Peyer's patch (tissue), 4 donors: ENCODE results near the gene VGLL4. TPM values are rescaled to one million over a fixed set of nuclear protein-coding genes. Genes with fewer than 3 reads are reported as not detected.

Experiments
- DNase-seq, 3 donors: peaks; one replicate each; pipeline ENCODE4 v3.0.0-alpha.2; 2017 to 2019
- H3K27ac ChIP-seq, 4 donors: fragments of 200-600 bp; sonication (generic); one replicate each; pipeline ENCODE4 v1.5.1; 2016 to 2019
- H3K27me3 ChIP-seq, 2 donors: fragments of 200-600 bp; sonication (generic); one replicate each; pipeline ENCODE4 v1.5.1; 2019
- H3K36me3 ChIP-seq, 3 donors: fragments of 200-600 bp; sonication (generic); one replicate each; pipeline ENCODE4 v1.5.1; 2016 to 2019
- H3K4me1 ChIP-seq, 4 donors: fragments of 200-600 bp; sonication (generic); one replicate each; pipeline ENCODE4 v1.5.1; 2016 to 2019
- H3K4me3 ChIP-seq, 4 donors: fragments of 200-600 bp; sonication (generic); 1 replicate in 3 of 4; 2 replicates in 1 of 4; pipeline ENCODE4 v1.5.1; 2016 to 2019; ENCODE audit warnings: mild to moderate bottlenecking in 1 of 4
- H3K9me3 ChIP-seq, 4 donors: fragments of 200-600 bp; sonication (generic); one replicate each; pipeline ENCODE4 v1.5.1; 2016 to 2019; ENCODE audit warnings: mild to moderate bottlenecking in 1 of 4
- POLR2A ChIP-seq, 2 donors: fragments of 450-650 bp; IDR thresholded peaks; one replicate each; pipeline ENCODE4 v1.5.1; 2017; ENCODE audit warnings: antibody characterized with exemption in 2 of 2, mild to moderate bottlenecking in 2 of 2, moderate library complexity in 2 of 2
- total RNA-seq, 4 donors: library from RNA; depleted of rRNA; stranded (reverse); fragments of >200 nt; gene quantifications; one replicate each; pipeline ENCODE4 v1.1.0, GENCODE V29; 2016
- TF ChIP-seq, protein P1 (sequence below), 6 experiments: fragments of 450-650 bp in 4 of 6; fragments of 200-600 bp in 2 of 6; sonication (generic) in 1 of 6; IDR thresholded peaks; one replicate each; pipeline ENCODE4 v1.5.1; 2017 to 2019; ENCODE audit warnings: antibody characterized with exemption in 6 of 6, mild to moderate bottlenecking in 3 of 6, moderate library complexity in 1 of 6

The VGLL4 gene
- total RNA-seq, 4 donors from 2014 or later: 41.7 to 66.7 (median 59.4) TPM

DNA sequence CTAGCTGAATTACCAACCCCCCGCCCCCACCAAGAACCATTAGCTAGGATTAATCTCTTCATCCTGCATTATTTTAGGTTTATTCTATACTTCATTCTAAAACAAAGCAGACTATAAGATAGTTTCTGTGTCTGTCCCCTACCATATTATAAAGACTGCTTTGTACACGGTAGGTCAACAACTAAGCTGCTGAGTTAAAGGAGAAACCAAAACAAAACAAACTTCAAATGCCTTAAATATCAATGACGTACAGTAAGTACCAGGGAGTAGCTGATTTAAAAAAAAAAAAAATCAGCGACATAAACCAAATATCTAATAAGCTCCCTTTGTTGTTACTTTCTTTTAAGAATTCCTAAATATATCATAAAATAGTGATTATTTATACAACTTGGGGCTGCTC lies 7.8 kb upstream of the VGLL4 start:
- TF ChIP-seq, protein P1, sequence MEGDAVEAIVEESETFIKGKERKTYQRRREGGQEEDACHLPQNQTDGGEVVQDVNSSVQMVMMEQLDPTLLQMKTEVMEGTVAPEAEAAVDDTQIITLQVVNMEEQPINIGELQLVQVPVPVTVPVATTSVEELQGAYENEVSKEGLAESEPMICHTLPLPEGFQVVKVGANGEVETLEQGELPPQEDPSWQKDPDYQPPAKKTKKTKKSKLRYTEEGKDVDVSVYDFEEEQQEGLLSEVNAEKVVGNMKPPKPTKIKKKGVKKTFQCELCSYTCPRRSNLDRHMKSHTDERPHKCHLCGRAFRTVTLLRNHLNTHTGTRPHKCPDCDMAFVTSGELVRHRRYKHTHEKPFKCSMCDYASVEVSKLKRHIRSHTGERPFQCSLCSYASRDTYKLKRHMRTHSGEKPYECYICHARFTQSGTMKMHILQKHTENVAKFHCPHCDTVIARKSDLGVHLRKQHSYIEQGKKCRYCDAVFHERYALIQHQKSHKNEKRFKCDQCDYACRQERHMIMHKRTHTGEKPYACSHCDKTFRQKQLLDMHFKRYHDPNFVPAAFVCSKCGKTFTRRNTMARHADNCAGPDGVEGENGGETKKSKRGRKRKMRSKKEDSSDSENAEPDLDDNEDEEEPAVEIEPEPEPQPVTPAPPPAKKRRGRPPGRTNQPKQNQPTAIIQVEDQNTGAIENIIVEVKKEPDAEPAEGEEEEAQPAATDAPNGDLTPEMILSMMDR (IDR thresholded peaks at IDR 0.05): no peak
- no peak for TF ChIP-seq POLR2A (IDR thresholded peaks at IDR 0.05)
- no peak overlapping the region for H3K4me3 ChIP-seq
- no peaks in the 10 kb centered on the region for H3K27me3 ChIP-seq
- H3K9me3 ChIP-seq: no peaks in the 10 kb centered on the region
- DNase-seq: no peak
- no peak overlapping the region for H3K27ac ChIP-seq
- no peaks in the 10 kb centered on the region for H3K4me1 ChIP-seq
- H3K36me3 ChIP-seq: no peaks in the 10 kb centered on the region

DNA sequence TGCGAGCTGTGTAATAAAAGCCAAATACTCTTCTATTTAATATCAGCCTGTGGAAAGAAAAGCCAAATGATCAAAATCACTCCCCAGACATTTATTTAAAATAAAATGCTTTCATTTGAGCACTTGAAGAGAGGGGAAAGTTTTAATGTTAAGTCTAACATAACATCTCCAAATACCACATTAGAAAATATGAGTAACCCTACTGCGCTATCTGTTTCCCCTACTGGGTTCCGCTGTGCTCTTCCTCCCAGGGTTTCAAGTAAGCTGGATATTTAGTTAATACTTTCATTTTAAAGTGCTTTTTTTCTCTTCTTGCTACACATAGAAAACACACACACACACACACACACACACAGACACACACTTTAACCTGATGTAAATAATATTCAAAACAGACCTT lies 6.7 kb upstream of the VGLL4 start:
- no peaks in the 10 kb centered on the region for H3K4me1 ChIP-seq
- H3K36me3 ChIP-seq: no peaks in the 10 kb centered on the region
- H3K27me3 ChIP-seq: no peaks in the 10 kb centered on the region
- no peak for DNase-seq
- H3K4me3 ChIP-seq: no peak overlapping the region
- TF ChIP-seq, protein P1 (IDR thresholded peaks at IDR 0.05): no peak
- TF ChIP-seq POLR2A (IDR thresholded peaks at IDR 0.05): no peak
- no peak overlapping the region for H3K27ac ChIP-seq
- no peaks in the 10 kb centered on the region for H3K9me3 ChIP-seq

DNA sequence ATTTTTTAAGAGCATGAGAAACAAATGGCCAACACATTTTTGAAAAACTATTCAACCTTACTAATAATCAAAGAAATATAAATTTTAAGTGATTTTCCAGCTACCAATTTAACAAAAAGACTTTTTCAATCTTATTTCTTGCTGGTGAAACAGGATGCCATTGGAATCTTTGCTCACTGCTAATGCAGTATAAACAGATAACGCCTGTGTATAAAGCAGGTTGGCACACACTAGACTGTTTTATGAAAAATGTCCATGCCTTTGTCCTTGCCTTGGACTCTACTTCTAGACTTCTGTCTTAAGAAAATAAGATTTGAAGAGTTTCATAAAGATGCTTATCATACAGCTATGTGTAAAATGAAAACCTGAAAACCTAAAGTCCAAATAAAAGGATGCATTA lies 5.0 kb upstream of the VGLL4 start:
- H3K27ac ChIP-seq: no peak overlapping the region
- no peak overlapping the region for H3K4me3 ChIP-seq
- no peak for DNase-seq
- no peaks in the 10 kb centered on the region for H3K36me3 ChIP-seq
- H3K9me3 ChIP-seq: no peaks in the 10 kb centered on the region
- TF ChIP-seq, protein P1 (IDR thresholded peaks at IDR 0.05): no peak
- TF ChIP-seq POLR2A (IDR thresholded peaks at IDR 0.05): no peak
- no peaks in the 10 kb centered on the region for H3K4me1 ChIP-seq
- no peaks in the 10 kb centered on the region for H3K27me3 ChIP-seq

DNA sequence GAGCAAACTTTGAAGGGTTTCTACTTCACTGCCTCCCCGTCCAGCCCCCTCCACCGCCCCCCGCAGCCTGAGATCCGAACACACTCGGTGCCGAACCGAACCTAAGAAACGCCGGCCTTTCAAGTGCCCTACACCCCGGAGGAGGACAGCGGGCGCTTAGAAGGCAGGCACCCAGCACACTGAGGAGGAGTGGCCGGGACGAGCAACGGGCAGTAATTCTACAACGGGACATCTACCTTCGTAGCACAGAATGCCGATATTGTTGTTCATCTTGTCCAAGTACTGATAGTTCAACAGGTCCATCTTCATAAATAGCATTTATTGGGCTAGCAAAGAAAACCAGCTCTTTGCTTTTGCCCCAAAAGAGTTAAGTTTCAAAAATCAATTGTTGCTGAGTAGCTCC lies 513 bp downstream of the VGLL4 start:
- peak overlapping the region; percentile 76 to 94 (median 84) for H3K27ac ChIP-seq
- no peaks in the 10 kb centered on the region for H3K36me3 ChIP-seq
- TF ChIP-seq POLR2A (IDR thresholded peaks at IDR 0.05): no peak
- DNase-seq: peak; percentile 50 to 68 (median 63)
- H3K4me3 ChIP-seq: peak overlapping the region; percentile 54 to 81 (median 62)
- peaks cover 0 to 31% (median 0%) of the 10 kb centered on the region in 4 donors for H3K4me1 ChIP-seq
- H3K9me3 ChIP-seq: no peaks in the 10 kb centered on the region
- no peaks in the 10 kb centered on the region for H3K27me3 ChIP-seq

DNA sequence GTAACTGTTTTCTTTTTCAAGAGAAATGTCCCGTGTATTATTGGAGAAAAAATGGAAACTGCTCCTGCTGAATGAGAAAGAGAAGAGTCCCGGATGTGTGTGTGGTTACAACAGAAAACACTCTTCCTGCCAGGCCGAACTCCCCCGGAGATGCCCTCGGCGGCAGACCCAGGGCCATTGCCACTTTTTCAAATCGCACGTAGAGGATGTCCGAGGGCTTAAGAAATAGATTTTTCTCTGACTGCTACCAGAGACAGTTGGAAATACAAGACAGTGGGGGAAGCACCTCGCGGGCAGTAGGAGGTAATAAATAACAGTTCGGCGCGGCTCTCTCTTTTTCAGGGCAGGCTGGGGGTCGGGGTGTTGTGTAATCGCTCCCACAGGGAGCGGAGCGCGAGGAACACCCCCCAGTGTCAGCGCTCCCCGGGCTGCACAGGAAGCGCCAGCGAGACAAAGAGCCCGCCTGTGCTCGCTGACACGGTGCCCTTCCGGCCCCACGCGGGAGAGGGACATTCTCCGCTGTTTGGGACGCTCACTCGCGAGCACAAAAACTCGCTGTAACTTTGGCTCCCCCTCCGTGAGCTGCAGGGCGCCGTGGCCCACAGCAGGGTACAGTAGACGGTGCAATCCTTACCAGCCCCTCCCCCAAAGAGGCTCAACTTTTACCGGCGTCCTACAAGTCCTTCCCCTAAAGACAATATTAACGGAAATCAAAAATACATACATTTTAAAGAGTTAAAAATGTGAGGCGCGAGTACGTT lies 1.1 kb downstream of the VGLL4 start:
- Histone ChIP-seq H3K4me1 (peaks cover 0 to 33% (median 0%) of the 10 kb centered on the region in 4 donors), H3K27me3 (no peaks in the 10 kb centered on the region), H3K9me3 (no peaks in the 10 kb centered on the region), H3K4me3 (peak overlapping the region; percentile 54 to 81 (median 62)), H3K27ac (peak overlapping the region; percentile 76 to 94 (median 84)), H3K36me3 (no peaks in the 10 kb centered on the region)
- DNase-seq: peak; percentile 76 to 84 (median 78)
- no peak for TF ChIP-seq POLR2A (IDR thresholded peaks at IDR 0.05)
- TF ChIP-seq, protein P1 (IDR thresholded peaks at IDR 0.05): no peak

DNA sequence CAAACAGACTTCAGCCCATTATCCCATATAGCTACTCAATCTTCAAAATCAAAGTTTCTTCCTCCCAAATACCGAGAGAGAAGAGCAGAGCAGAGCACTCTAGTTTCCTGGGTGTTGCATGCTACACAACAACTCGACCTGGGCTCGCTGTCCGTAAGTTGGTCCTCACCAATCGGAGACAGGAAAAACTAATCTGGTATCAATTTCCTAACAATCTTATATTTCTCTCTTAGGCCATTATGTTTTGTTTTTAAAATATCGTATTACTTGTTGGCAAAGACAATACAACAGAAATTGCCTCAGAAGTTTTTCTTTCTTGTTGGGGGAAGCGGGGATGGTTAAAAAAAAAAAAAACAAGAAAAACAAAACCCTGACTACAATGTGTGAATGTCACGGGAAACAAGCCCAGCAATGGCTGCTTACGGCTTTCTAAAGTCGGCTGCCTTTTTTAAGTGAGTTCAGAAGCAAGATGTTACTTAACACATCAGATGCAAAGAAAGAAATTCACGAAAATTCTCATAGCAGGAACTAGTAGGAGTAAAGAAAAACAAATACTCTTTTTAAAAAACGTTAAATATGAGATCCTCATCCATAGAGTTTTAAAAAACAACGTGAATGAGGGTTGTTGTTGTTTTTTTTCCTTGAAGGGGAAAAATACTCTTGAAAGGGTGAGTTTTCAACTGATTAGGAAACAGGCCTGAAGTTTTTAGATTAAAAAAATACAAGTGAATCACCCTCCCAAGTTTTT lies 1.9 kb downstream of the VGLL4 start:
- H3K4me1 ChIP-seq: peaks cover 0 to 38% (median 0%) of the 10 kb centered on the region in 4 donors
- no peaks in the 10 kb centered on the region for H3K27me3 ChIP-seq
- no peaks in the 10 kb centered on the region for H3K9me3 ChIP-seq
- no peak for DNase-seq
- no peak for TF ChIP-seq POLR2A (IDR thresholded peaks at IDR 0.05)
- TF ChIP-seq, protein P1 (IDR thresholded peaks at IDR 0.05): no peak
- H3K27ac ChIP-seq: peak overlapping the region; percentile 76 to 94 (median 84)
- H3K36me3 ChIP-seq: no peaks in the 10 kb centered on the region
- peak overlapping the region; percentile 54 to 81 (median 62) for H3K4me3 ChIP-seq
